HepG2 (cell line): ENCODE measurements around the gene TRDN. TPM values are rescaled to one million over a fixed set of nuclear protein-coding genes. Genes with fewer than 3 reads are reported as not detected.

ENCODE experiments used
- ATAC-seq: fragments of 200-7000 bp; cut with Tn5 transposase; 3 replicates; pipeline ENCODE4 v1.9.1; 2020; ENCODE audit warnings: mild to moderate bottlenecking, moderate library complexity
- BruUV-seq: library from RNA; stranded (reverse); fragments of 400-500 nt; replicated peaks from 2 replicates; lab custom pipeline; 2021; lab: Mats Ljungman, UMichigan
- CTCF ChIA-PET: fragments of 300-600 bp; formaldehyde crosslinking; extraction: SDS; loops from one replicate; lab custom pipeline; 2021; ENCODE audit warnings: low total read pairs, inconsistent platforms, low intra/inter-chr PET ratio; lab: Yijun Ruan, JAX
- POLR2A ChIA-PET: fragments of 350-600 bp; sonication (Branson Sonifier 250); formaldehyde crosslinking; loops from one replicate; lab custom pipeline; 2020; ENCODE audit warnings: antibody characterized with exemption, inconsistent platforms; lab: Yijun Ruan, JAX
- DNase-seq: peaks from one replicate; pipeline ENCODE4 v3.0.0-alpha.2; 2015; ENCODE audit warnings: low spot score
- FAIRE-seq: peaks from 3 replicates; lab custom pipeline; 2011; peaks lifted over from hg19 to GRCh38; lab: Jason Lieb, UNC
- H2AFZ ChIP-seq: one replicate; pipeline ENCODE4 v1.6.1; 2011; ENCODE audit warnings: low read length, inconsistent platforms
- H3K27ac ChIP-seq: fragments of 300-600 bp; 3 replicates; pipeline ENCODE4 v1.8.0; 2011; ENCODE audit warnings: mixed run types, mild to moderate bottlenecking, mixed read lengths, low read length, inconsistent platforms; ENCODE audit not compliant: insufficient read depth; ENCODE audit errors: extremely low read length
- H3K27me3 ChIP-seq, 2 experiments: fragments of 200-600 bp in 1 of 2; 2 replicates in 1 of 2; 3 replicates in 1 of 2; pipeline versions ENCODE4 v1.6.0 to v1.8.0; 2011; ENCODE audit warnings: low read length in 2 of 2, mild to moderate bottlenecking in 2 of 2, moderate library complexity in 2 of 2, inconsistent platforms in 1 of 2; ENCODE audit not compliant: insufficient read depth in 2 of 2, control insufficient read depth in 1 of 2
- H3K36me3 ChIP-seq, 2 experiments: fragments of 200-600 bp in 1 of 2; replicated peaks in 1 of 2; 2 replicates in 1 of 2; 3 replicates in 1 of 2; pipeline versions ENCODE4 v1.5.1 to v1.8.0; 2011; ENCODE audit warnings: low read length in 2 of 2, inconsistent platforms in 1 of 2; ENCODE audit not compliant: insufficient read depth in 2 of 2, control insufficient read depth in 1 of 2
- H3K4me1 ChIP-seq: 2 replicates; pipeline ENCODE4 v1.5.1; 2012; ENCODE audit warnings: low read length, inconsistent platforms; ENCODE audit not compliant: insufficient read depth
- H3K4me2 ChIP-seq: 2 replicates; pipeline ENCODE4 v1.6.0; 2011; ENCODE audit warnings: low read depth, low read length, inconsistent platforms
- H3K4me3 ChIP-seq, 3 experiments: fragments of 200-600 bp in 1 of 3; sonication (generic), shearing (Covaris generic) in 1 of 3; replicated peaks in 1 of 3; 2 replicates each; pipeline ENCODE4 v1.5.1; 2011 to 2016; ENCODE audit warnings: low read length in 3 of 3, inconsistent platforms in 2 of 3, low read depth in 2 of 3, mild to moderate bottlenecking in 2 of 3, control low read depth in 1 of 3, mixed read lengths in 1 of 3; ENCODE audit not compliant: insufficient read depth in 1 of 3
- H3K79me2 ChIP-seq: one replicate; pipeline ENCODE4 v1.6.1; 2011; ENCODE audit warnings: low read length, inconsistent platforms; ENCODE audit not compliant: insufficient read depth
- H3K9ac ChIP-seq: 2 replicates; pipeline ENCODE4 v1.6.0; 2011; ENCODE audit warnings: mild to moderate bottlenecking, low read depth, low read length, inconsistent platforms; ENCODE audit not compliant: insufficient read depth
- H3K9me3 ChIP-seq: 2 replicates; pipeline ENCODE4 v1.5.1; 2012; ENCODE audit warnings: mild to moderate bottlenecking, low read length
- H4K20me1 ChIP-seq: 2 replicates; pipeline ENCODE4 v1.6.0; 2011; ENCODE audit warnings: inconsistent platforms, mild to moderate bottlenecking, low read length, moderate library complexity; ENCODE audit not compliant: insufficient read depth
- ATRX ChIP-seq: sonication (generic); formaldehyde crosslinking; IDR thresholded peaks from 2 replicates; pipeline ENCODE4 v1.4.0; 2020; ENCODE audit warnings: missing genetic modification reagents, borderline replicate concordance
- GATAD1 ChIP-seq: IDR thresholded peaks from 2 replicates; pipeline ENCODE4 v1.6.1; 2016; ENCODE audit warnings: missing genetic modification reagents, missing compliant biosample characterization
- HOXA5 ChIP-seq: sonication (generic); formaldehyde crosslinking; IDR thresholded peaks from 2 replicates; pipeline ENCODE4 v1.4.0; 2020; ENCODE audit warnings: missing genetic modification reagents
- ISL2 ChIP-seq: sonication (generic); formaldehyde crosslinking; IDR thresholded peaks from 2 replicates; pipeline ENCODE4 v1.5.0; 2020; ENCODE audit warnings: missing genetic modification reagents
- KMT2A ChIP-seq: sonication (generic); formaldehyde crosslinking; IDR thresholded peaks from 2 replicates; pipeline ENCODE4 v1.4.0; 2020; ENCODE audit warnings: missing genetic modification reagents
- MAFF ChIP-seq: IDR thresholded peaks from 2 replicates; pipeline ENCODE4 v1.6.1; 2011; ENCODE audit warnings: low read depth, low read length, improper control_type of control experiment
- MIER2 ChIP-seq: IDR thresholded peaks from 2 replicates; pipeline ENCODE4 v1.6.1; 2016; ENCODE audit warnings: missing biosample characterization, missing genetic modification reagents
- MTA1 ChIP-seq: sonication (generic); formaldehyde crosslinking; IDR thresholded peaks from 2 replicates; pipeline ENCODE4 v1.4.0; 2020; ENCODE audit warnings: missing genetic modification reagents, mild to moderate bottlenecking, borderline replicate concordance
- NFYC ChIP-seq: IDR thresholded peaks from 2 replicates; pipeline ENCODE4 v1.6.1; 2016; ENCODE audit warnings: missing genetic modification reagents, missing compliant biosample characterization
- RXRB ChIP-seq: IDR thresholded peaks from 2 replicates; pipeline ENCODE4 v1.6.1; 2016; ENCODE audit warnings: borderline replicate concordance, missing genetic modification reagents, missing compliant biosample characterization
- TSC22D2 ChIP-seq: sonication (generic); formaldehyde crosslinking; IDR thresholded peaks from 2 replicates; pipeline ENCODE4 v1.5.1; 2020; ENCODE audit warnings: missing genetic modification reagents, mild to moderate bottlenecking, borderline replicate concordance
- ZMYM4 ChIP-seq: sonication (generic); formaldehyde crosslinking; IDR thresholded peaks from 2 replicates; pipeline ENCODE4 v1.8.1; 2023; ENCODE audit warnings: mild to moderate bottlenecking, missing genetic modification reagents
- ZNF180 ChIP-seq: sonication (generic); formaldehyde crosslinking; IDR thresholded peaks from 2 replicates; pipeline ENCODE4 v1.4.0; 2020; ENCODE audit warnings: low read depth, missing genetic modification reagents, borderline replicate concordance
- ZNF205 ChIP-seq: IDR thresholded peaks from 2 replicates; pipeline ENCODE4 v1.6.1; 2018; ENCODE audit warnings: missing biosample characterization, missing genetic modification reagents
- ZNF33A ChIP-seq: sonication (generic); formaldehyde crosslinking; IDR thresholded peaks from 2 replicates; pipeline ENCODE4 v1.5.1; 2020; ENCODE audit warnings: missing genetic modification reagents, mild to moderate bottlenecking, moderate library complexity, borderline replicate concordance
- ZNF660 ChIP-seq: sonication (generic); formaldehyde crosslinking; IDR thresholded peaks from 2 replicates; pipeline ENCODE4 v1.5.1; 2020; ENCODE audit warnings: mild to moderate bottlenecking, low read depth, missing genetic modification reagents, borderline replicate concordance
- ZNF7 ChIP-seq: IDR thresholded peaks from 2 replicates; pipeline ENCODE4 v1.6.1; 2016; ENCODE audit warnings: missing biosample characterization, missing genetic modification reagents
- ZNF792 ChIP-seq: IDR thresholded peaks from 2 replicates; pipeline ENCODE4 v1.6.1; 2016
- whole genome bisulfite sequencing: methylation state at CpG from one replicate; pipeline ENCODE4 v1.1.6; 2017; ENCODE audit warnings: low lambda C conversion rate; 5-methylcytosine and 5-hydroxymethylcytosine counted together
- in situ Hi-C: cut with HindIII; loops from 2 replicates; pipeline ENCODE4 v1.10.0; 2017; ENCODE audit warnings: low pct_unique_long_range_greater_than_20kb; ENCODE audit not compliant: extremely low pct_ligation_motif_present
- intact Hi-C: fragments of 100-400 bp; cut with micrococcal nuclease; formaldehyde crosslinking; loops from one replicate; pipeline ENCODE4 v1.10.0; 2022; ENCODE audit not compliant: unreplicated experiment
- polyA plus RNA-seq, 8 experiments: library from polyadenylated mRNA; depleted of rRNA in 3 of 8; stranded (reverse) in 7 of 8; unstranded in 1 of 8; fragments of >200 nt; fragmentation: Illumina TruSeq in 4 of 8; extraction: Trizol in 4 of 8; gene quantifications; 2 replicates each; pipeline versions ENCODE4 v1.2.1 to v1.2.3, GENCODE V29; 2011 to 2016; ENCODE audit warnings: low read depth in 4 of 8, missing spikeins in 1 of 8, mixed read lengths in 1 of 8; ENCODE audit not compliant: insufficient read depth in 1 of 8
- total RNA-seq, 5 experiments: library from RNA; depleted of rRNA; stranded (reverse); fragments of >200 nt; fragmentation: Illumina TruSeq; extraction: Trizol; gene quantifications; 2 replicates each; pipeline ENCODE4 v1.2.3, GENCODE V29; 2016; ENCODE audit warnings: low read depth in 1 of 5

Gene TRDN
- total and polyA plus RNA-seq, 2 of the 13 experiments (the other 11 are each of a cell fraction or from before 2014, with no cell fraction given) = not detected

GRCh38 chr6:123211777-123212545 is 424.8 kb downstream of the TRDN start:
- Histone ChIP-seq H3K9me3 (peaks cover 74% of the 10 kb centered on the region), H3K27me3 (no peaks in the 10 kb centered on the region), H3K27ac (no peak overlapping the region), H3K9ac (no peak overlapping the region), H3K36me3 (no peaks in the 10 kb centered on the region)
- CTCF ChIA-PET = no interaction called here
- 15% methylated on average over 4 of the region's 4 CpGs for WGBS
- DNase-seq = no peak
- intact Hi-C loops = no loop called here
- TF ChIP-seq ZNF205 (CRISPR knock-in tag) (no peak), HOXA5 (no peak), ZNF7 (no peak), ZNF792 (CRISPR knock-in tag) (no peak), ISL2 (CRISPR knock-in tag) (no peak), ZNF660 (CRISPR knock-in tag) (no peak), TSC22D2 (CRISPR knock-in tag) (no peak), ZMYM4 (no peak), MIER2 (no peak), MAFF (no peak), ATRX (CRISPR knock-in tag) (no peak), NFYC (CRISPR knock-in tag) (no peak), ZNF33A (no peak), GATAD1 (CRISPR knock-in tag) (no peak), RXRB (CRISPR knock-in tag) (no peak), ZNF180 (CRISPR knock-in tag) (no peak), MTA1 (CRISPR knock-in tag) (no peak), KMT2A (CRISPR knock-in tag) (no peak)
- TF ChIP-seq, all 625 proteins: peak for 0
- FAIRE-seq (no peak), ATAC-seq (no peak)
- H3K79me2 ChIP-seq = no peaks in the 10 kb centered on the region
- no peak overlapping the region for H3K4me2 ChIP-seq
- BruUV-seq = no TSS peak
- no peaks in the 10 kb centered on the region for H4K20me1 ChIP-seq
- H3K4me1 ChIP-seq = no peaks in the 10 kb centered on the region
- H2AFZ ChIP-seq = no peak overlapping the region
- H3K4me3 ChIP-seq = no peak overlapping the region
- in situ Hi-C loops = no loop called here
- POLR2A ChIA-PET = no interaction called here
